AG09309 (cell line): ENCODE results near the gene TMEM187.

Experiments
- DNase-seq: peaks from one replicate; pipeline ENCODE4 v3.0.0-alpha.2; 2010; ENCODE audit warnings: low read depth
- H3K4me3 ChIP-seq: 2 replicates; pipeline ENCODE4 v1.5.1; 2011; ENCODE audit warnings: mild to moderate bottlenecking, low read depth, low read length, moderate library complexity; ENCODE audit not compliant: control insufficient read depth
- TF ChIP-seq, protein P1 (sequence below): IDR thresholded peaks from 2 replicates; pipeline ENCODE4 v1.5.1; 2011; ENCODE audit warnings: mild to moderate bottlenecking, low read depth, low read length, inconsistent platforms; ENCODE audit not compliant: insufficient read depth, control insufficient read depth; ENCODE audit errors: missing control alignments

TMEM187 gene

DNA sequence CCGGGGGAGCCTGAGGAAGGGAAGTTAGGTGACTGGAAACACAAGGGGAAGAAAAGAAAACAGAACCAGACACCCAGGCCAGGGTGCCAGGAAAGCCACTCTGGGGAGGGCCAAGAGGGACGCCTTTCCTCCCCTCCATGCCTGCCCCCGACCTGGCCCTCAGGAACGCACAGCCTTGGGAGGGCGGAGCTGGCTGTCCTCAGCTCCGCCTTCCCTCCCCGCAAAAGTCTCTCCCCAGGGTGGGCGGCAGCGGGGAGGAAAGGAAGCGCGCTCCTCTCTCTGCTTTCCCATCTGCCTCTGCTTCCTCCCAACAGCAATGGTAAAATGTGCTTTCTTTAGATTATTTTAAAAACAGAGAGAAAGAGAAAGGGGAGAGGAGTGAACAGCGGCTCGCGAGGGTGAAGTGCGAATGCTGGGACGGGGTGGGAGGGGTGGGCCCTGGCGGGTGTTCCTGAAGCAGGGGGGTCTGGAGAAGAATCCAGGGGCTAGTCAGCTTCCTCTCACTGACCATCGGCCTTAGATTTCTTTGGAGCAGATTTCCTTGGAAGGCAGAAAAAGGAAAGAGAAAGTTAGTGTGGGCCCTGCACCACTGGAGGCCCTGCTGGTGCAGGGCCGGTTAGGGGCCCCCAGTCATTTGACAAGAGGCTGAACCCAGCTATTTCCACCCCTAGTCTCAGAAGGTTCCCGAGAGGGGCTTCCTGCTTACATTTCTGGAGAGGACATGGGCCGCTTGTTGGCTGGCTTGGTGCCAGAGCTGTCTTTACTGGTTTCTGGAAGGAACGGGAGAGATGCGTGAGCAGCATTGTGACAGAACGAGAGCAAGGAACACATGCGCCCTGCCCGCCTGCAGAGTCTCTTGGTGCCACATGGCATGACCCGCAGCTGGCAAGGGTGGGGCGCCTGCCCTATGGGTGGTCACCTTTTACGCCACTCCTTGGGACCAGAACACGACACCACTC, 23.4 kb upstream of the TMEM187 start:
- TF ChIP-seq, protein P1, sequence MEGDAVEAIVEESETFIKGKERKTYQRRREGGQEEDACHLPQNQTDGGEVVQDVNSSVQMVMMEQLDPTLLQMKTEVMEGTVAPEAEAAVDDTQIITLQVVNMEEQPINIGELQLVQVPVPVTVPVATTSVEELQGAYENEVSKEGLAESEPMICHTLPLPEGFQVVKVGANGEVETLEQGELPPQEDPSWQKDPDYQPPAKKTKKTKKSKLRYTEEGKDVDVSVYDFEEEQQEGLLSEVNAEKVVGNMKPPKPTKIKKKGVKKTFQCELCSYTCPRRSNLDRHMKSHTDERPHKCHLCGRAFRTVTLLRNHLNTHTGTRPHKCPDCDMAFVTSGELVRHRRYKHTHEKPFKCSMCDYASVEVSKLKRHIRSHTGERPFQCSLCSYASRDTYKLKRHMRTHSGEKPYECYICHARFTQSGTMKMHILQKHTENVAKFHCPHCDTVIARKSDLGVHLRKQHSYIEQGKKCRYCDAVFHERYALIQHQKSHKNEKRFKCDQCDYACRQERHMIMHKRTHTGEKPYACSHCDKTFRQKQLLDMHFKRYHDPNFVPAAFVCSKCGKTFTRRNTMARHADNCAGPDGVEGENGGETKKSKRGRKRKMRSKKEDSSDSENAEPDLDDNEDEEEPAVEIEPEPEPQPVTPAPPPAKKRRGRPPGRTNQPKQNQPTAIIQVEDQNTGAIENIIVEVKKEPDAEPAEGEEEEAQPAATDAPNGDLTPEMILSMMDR = no peak
- H3K4me3 ChIP-seq = no peak overlapping the region
- DNase-seq = no peak

DNA sequence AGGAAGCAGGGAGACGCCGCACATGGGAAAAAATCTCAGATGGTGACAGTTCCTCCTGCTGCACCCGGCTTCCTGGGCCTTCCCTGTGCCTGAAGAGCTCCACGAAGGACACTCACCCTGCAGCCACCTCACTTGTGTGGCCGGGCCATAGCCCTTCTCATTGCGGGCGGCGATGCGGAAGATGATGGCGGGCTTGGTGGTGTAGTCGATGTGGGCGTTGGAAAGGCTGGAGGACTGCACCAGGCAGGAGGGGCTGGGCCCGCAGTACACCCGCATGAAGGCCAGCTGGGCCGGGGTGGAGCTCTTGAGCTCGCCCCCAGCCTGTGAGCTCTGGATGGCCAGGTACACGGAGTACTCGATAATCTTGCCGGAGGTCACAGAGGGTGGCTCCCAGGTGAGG, 22.4 kb upstream of the TMEM187 start:
- TF ChIP-seq, protein P1 = no peak
- no peak overlapping the region for H3K4me3 ChIP-seq

GRCh38 chrX:153951683-153952372, 20.7 kb upstream of the TMEM187 start:
- TF ChIP-seq, protein P1 = no peak
- H3K4me3 ChIP-seq = no peak overlapping the region
- no peak for DNase-seq

More for the DNA sequence above, 22.4 kb upstream of the TMEM187 start:
- no peak for DNase-seq

DNA sequence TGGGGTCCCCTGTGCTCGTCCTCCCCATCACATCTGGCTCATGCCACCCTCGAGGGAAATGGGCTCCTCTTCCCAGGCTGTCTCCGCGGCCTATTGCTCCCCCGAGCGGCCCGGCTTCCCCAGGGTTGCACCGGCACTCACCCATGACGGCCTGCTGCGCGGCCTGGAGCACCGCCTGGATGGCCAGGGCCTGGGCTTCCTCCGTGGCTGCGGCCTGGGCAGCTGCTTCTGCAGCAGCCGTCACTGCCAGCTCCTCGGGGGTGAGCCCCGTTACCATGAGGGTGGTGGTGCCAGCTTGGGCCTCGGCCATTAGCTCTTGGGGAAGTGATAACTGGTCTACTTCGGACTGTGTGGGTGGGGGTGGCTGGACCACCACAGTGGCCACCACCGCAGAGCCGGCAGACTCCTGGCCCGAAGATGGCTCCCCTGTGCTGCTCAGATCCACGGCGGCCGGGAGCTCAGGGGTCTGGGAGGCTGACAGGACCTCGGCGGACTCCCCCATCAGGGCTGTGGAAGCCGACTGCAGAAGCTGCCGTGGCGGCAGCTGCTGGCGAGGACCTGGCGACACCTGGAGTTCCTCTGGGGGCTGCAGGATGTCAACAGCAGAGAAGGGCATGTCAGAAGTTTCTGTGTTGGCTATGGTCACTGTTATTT, 20.1 kb upstream of the TMEM187 start:
- TF ChIP-seq, protein P1 = no peak

DNA sequence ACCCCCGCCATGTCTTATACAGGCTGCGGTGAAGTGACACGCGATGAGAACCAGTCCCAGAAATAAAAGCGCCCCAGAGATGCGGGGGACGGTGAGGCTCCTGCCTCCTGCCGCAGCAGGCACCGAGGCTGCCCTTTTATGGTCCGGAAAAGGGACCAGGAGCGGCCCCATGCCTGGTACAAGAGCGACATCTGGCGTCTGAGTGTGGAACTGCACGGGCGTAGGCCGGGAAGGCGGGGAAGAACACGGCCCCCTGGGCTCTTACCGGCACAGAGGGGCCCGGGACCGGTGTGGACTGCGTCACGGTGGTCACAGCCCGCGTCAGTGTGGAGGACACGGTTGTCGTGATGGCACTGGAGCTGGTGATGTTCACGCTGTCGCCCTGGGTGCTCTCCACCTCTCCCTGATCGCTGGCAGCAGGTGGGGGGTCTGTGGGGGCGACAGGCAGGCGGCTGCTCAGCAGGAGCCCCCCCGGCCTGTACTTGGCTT, 19.2 kb upstream of the TMEM187 start:
- no peak for DNase-seq
- TF ChIP-seq, protein P1 = peak; percentile 98
- no peak overlapping the region for H3K4me3 ChIP-seq

More for the DNA sequence above, 20.1 kb upstream of the TMEM187 start:
- no peak overlapping the region for H3K4me3 ChIP-seq
- DNase-seq = no peak

- TF ChIP-seq, protein P1 = no peak
- H3K4me3 ChIP-seq = no peak overlapping the region
- no peak for DNase-seq
Observed at GRCh38 chrX:153953892-153954557, 18.5 kb upstream of the TMEM187 start.
